Activated CD4-positive, alpha-beta memory T cell treated with anti-CD3 and anti-CD28 coated beads for 36 hours (primary cell): ENCODE measurements around the gene SYNPO2L. TPM values are rescaled to one million over a fixed set of nuclear protein-coding genes. Genes with fewer than 3 reads are reported as not detected.
"Not testable (repeated sequence)": the region's sequence is repeated elsewhere in the genome, so short reads cannot be mapped to it uniquely, and the experiment has no call there.

ENCODE experiments used
- CTCF ChIA-PET: fragments of 350-600 bp; sonication (Branson Sonifier 250); formaldehyde crosslinking; loops from one replicate; lab custom pipeline; 2021; ENCODE audit warnings: antibody characterized with exemption, inconsistent platforms; lab: Charles Lee
- POLR2A ChIA-PET: fragments of 350-600 bp; sonication (Branson Sonifier 250); formaldehyde crosslinking; loops from one replicate; lab custom pipeline; 2021; ENCODE audit warnings: antibody characterized with exemption; lab: Charles Lee
- DNase-seq: peaks from one replicate; pipeline ENCODE4 v3.0.0-alpha.2; 2020
- H3K27ac Mint-ChIP-seq: one replicate; pipeline ENCODE4 v1.8.0; 2021; ENCODE audit warnings: mixed read lengths
- H3K27me3 Mint-ChIP-seq: one replicate; pipeline ENCODE4 v1.8.0; 2021; ENCODE audit warnings: mixed read lengths
- H3K36me3 Mint-ChIP-seq: one replicate; pipeline ENCODE4 v1.8.0; 2021; ENCODE audit warnings: mixed read lengths
- H3K4me1 Mint-ChIP-seq: one replicate; pipeline ENCODE4 v1.8.0; 2021; ENCODE audit warnings: low read depth, mixed read lengths
- H3K4me3 Mint-ChIP-seq: one replicate; pipeline ENCODE4 v1.8.0; 2021; ENCODE audit warnings: mild to moderate bottlenecking, mixed read lengths
- H3K9me3 Mint-ChIP-seq: one replicate; pipeline ENCODE4 v1.8.0; 2021; ENCODE audit warnings: mixed read lengths
- intact Hi-C: fragments of 100-400 bp; cut with micrococcal nuclease; formaldehyde crosslinking; loops from one replicate; pipeline ENCODE4 v1.15.1; 2023
- total RNA-seq, 2 experiments: library from RNA; stranded (reverse); gene quantifications; one replicate each; pipeline ENCODE4 v1.2.3, GENCODE V29; 2021

SYNPO2L gene
- total RNA-seq, 2 experiments from 2014 or later, result not detected

GRCh38 chr10:73664156-73665040 lies 8.6 kb upstream of the SYNPO2L start:
- H3K9me3 Mint-ChIP-seq, H3K4me1 Mint-ChIP-seq, intact Hi-C loops, H3K36me3 Mint-ChIP-seq, H3K27ac Mint-ChIP-seq, DNase-seq, H3K27me3 Mint-ChIP-seq, POLR2A ChIA-PET, CTCF ChIA-PET, H3K4me3 Mint-ChIP-seq: not testable (repeated sequence)

- CTCF ChIA-PET, H3K4me3 Mint-ChIP-seq, H3K9me3 Mint-ChIP-seq, H3K4me1 Mint-ChIP-seq, H3K27ac Mint-ChIP-seq, DNase-seq, H3K36me3 Mint-ChIP-seq, H3K27me3 Mint-ChIP-seq, intact Hi-C loops, POLR2A ChIA-PET: not testable (repeated sequence)
Observed at GRCh38 chr10:73663621-73664020, 7.8 kb upstream of the SYNPO2L start.

GRCh38 chr10:73662705-73663104 lies 6.9 kb upstream of the SYNPO2L start:
- DNase-seq, H3K36me3 Mint-ChIP-seq, H3K27me3 Mint-ChIP-seq, intact Hi-C loops, H3K4me3 Mint-ChIP-seq, H3K9me3 Mint-ChIP-seq, H3K27ac Mint-ChIP-seq, POLR2A ChIA-PET, H3K4me1 Mint-ChIP-seq, CTCF ChIA-PET: not testable (repeated sequence)

GRCh38 chr10:73655257-73655989 lies 406 bp downstream of the SYNPO2L start:
- DNase-seq, result no peak
- no peak overlapping the region for H3K4me3 Mint-ChIP-seq
- H3K9me3 Mint-ChIP-seq, result no peaks in the 10 kb centered on the region
- H3K4me1 Mint-ChIP-seq, result peaks cover 5% of the 10 kb centered on the region
- H3K27me3 Mint-ChIP-seq, result no peaks in the 10 kb centered on the region
- H3K27ac Mint-ChIP-seq, result no peak overlapping the region
- no peaks in the 10 kb centered on the region for H3K36me3 Mint-ChIP-seq
- CTCF ChIA-PET, result no interaction called here
- intact Hi-C loops, result no loop called here
- POLR2A ChIA-PET, result no interaction called here

GRCh38 chr10:73653701-73654100 lies 2.1 kb downstream of the SYNPO2L start:
- no peak overlapping the region for H3K27ac Mint-ChIP-seq
- no peaks in the 10 kb centered on the region for H3K36me3 Mint-ChIP-seq
- H3K27me3 Mint-ChIP-seq, result no peaks in the 10 kb centered on the region
- DNase-seq, result no peak
- intact Hi-C loops, result no loop called here
- ChIA-PET CTCF (interaction anchor here (1.6 kb wide), 1 partner anchor 10 kb away, joined by 3 read pairs; no protein-coding TSS in a partner anchor), POLR2A (no interaction called here)
- no peak overlapping the region for H3K4me3 Mint-ChIP-seq
- peaks cover 5% of the 10 kb centered on the region for H3K4me1 Mint-ChIP-seq
- no peaks in the 10 kb centered on the region for H3K9me3 Mint-ChIP-seq

- peaks cover 5% of the 10 kb centered on the region for H3K4me1 Mint-ChIP-seq
- ChIA-PET CTCF (interaction anchor here (1.6 kb wide), 1 partner anchor 9 kb away, joined by 3 read pairs; no protein-coding TSS in a partner anchor), POLR2A (no interaction called here)
- H3K27ac Mint-ChIP-seq, result no peak overlapping the region
- no peak for DNase-seq
- no peak overlapping the region for H3K4me3 Mint-ChIP-seq
- no peaks in the 10 kb centered on the region for H3K9me3 Mint-ChIP-seq
- intact Hi-C loops, result no loop called here
- no peaks in the 10 kb centered on the region for H3K27me3 Mint-ChIP-seq
- H3K36me3 Mint-ChIP-seq, result no peaks in the 10 kb centered on the region
Observed at GRCh38 chr10:73653195-73653594, 2.6 kb downstream of the SYNPO2L start.

- ChIA-PET POLR2A (no interaction called here), CTCF (interaction anchor here (13.2 kb wide), 1 partner anchor 121 kb away, joined by 219 read pairs; no protein-coding TSS in a partner anchor)
- Mint-ChIP-seq H3K4me3 (no peak overlapping the region), H3K27me3 (no peaks in the 10 kb centered on the region), H3K4me1 (peaks cover 5% of the 10 kb centered on the region), H3K36me3 (no peaks in the 10 kb centered on the region), H3K27ac (no peak overlapping the region), H3K9me3 (no peaks in the 10 kb centered on the region)
- DNase-seq, result no peak
- intact Hi-C loops, result no loop called here
Observed at GRCh38 chr10:73650537-73651331, 5.1 kb downstream of the SYNPO2L start.

- CTCF ChIA-PET, result interaction anchor here (13.2 kb wide), 1 partner anchor 120 kb away, joined by 219 read pairs; no protein-coding TSS in a partner anchor
- POLR2A ChIA-PET, result no interaction called here
- Mint-ChIP-seq H3K27ac (no peak overlapping the region), H3K27me3 (no peaks in the 10 kb centered on the region), H3K4me1 (peaks cover 8% of the 10 kb centered on the region), H3K36me3 (no peaks in the 10 kb centered on the region), H3K9me3 (no peaks in the 10 kb centered on the region), H3K4me3 (no peak overlapping the region)
- no peak for DNase-seq
- intact Hi-C loops, result no loop called here
Observed at GRCh38 chr10:73649876-73650536, 5.8 kb downstream of the SYNPO2L start.

- H3K4me1 Mint-ChIP-seq, result peaks cover 15% of the 10 kb centered on the region
- no peaks in the 10 kb centered on the region for H3K27me3 Mint-ChIP-seq
- no peak overlapping the region for H3K27ac Mint-ChIP-seq
- H3K4me3 Mint-ChIP-seq, result no peak overlapping the region
- H3K36me3 Mint-ChIP-seq, result no peaks in the 10 kb centered on the region
- intact Hi-C loops, result no loop called here
- ChIA-PET POLR2A (no interaction called here), CTCF (interaction anchor here (13.2 kb wide), 1 partner anchor 119 kb away, joined by 219 read pairs; no protein-coding TSS in a partner anchor)
- no peaks in the 10 kb centered on the region for H3K9me3 Mint-ChIP-seq
- no peak for DNase-seq
Observed at GRCh38 chr10:73648975-73649829, 6.6 kb downstream of the SYNPO2L start.

GRCh38 chr10:73647875-73648651 lies 7.8 kb downstream of the SYNPO2L start:
- Mint-ChIP-seq H3K27me3 (no peaks in the 10 kb centered on the region), H3K9me3 (no peaks in the 10 kb centered on the region), H3K27ac (no peak overlapping the region), H3K36me3 (no peaks in the 10 kb centered on the region), H3K4me3 (peak overlapping the region; percentile 20), H3K4me1 (peaks cover 17% of the 10 kb centered on the region)
- intact Hi-C loops, result no loop called here
- ChIA-PET POLR2A (interaction anchor here (0.6 kb wide), 1 partner anchor 110 kb away, joined by 5 read pairs; no protein-coding TSS in a partner anchor), CTCF (interaction anchor here (1.2 to 13.2 kb wide), 2 partner anchors 118 to 384 kb away, joined by 3 to 219 read pairs; no protein-coding TSS in a partner anchor)
- no peak for DNase-seq
